ENCODE measurements around the gene SV2B. TPM values are rescaled to one million over a fixed set of nuclear protein-coding genes. Genes with fewer than 3 reads are reported as not detected.

The SV2B gene
- total RNA-seq, 1 experiment from 2014 or later = not detected

DNA sequence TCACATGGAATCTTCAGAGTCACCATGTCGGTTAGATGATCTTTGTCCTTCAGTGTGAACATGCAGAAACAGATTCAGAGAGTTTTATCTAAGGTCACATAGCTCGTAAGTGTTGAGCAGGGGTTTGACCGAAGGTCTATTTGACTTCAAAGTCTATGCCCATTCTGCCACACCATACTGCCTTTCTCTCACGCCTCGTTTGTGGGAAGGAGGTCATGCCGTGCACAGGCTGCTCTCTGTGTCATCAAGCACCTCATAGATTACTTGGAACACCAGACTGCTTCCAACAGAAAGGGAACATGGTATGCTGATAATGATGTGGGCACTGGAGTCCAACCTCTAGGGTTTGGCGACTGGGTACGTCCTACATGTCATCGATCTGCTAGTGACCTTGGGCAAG lies 128.8 kb downstream of the SV2B start:
- peaks cover 85% of the 10 kb centered on the region for H3K27me3 ChIP-seq (ENCODE audit: insufficient read depth, low read depth)
- H3K4me3 ChIP-seq = no peak overlapping the region
- ChIA-PET POLR2A (ENCODE audit: unreplicated experiment) (no interaction called here), CTCF (no interaction called here)
- intact Hi-C loops (cut with micrococcal nuclease; ENCODE audit: unreplicated experiment) = no loop called here
- H3K4me1 ChIP-seq (replicated peaks; ENCODE audit: insufficient read depth) = no peaks in the 10 kb centered on the region
- no peaks in the 10 kb centered on the region for H3K36me3 ChIP-seq (ENCODE audit: low read depth)
- H3K27ac ChIP-seq = no peak overlapping the region
- no peak overlapping the region for H2AFZ ChIP-seq
- no peaks in the 10 kb centered on the region for H3K9me2 ChIP-seq (ENCODE audit: insufficient read depth)
- TF ChIP-seq, protein P1, sequence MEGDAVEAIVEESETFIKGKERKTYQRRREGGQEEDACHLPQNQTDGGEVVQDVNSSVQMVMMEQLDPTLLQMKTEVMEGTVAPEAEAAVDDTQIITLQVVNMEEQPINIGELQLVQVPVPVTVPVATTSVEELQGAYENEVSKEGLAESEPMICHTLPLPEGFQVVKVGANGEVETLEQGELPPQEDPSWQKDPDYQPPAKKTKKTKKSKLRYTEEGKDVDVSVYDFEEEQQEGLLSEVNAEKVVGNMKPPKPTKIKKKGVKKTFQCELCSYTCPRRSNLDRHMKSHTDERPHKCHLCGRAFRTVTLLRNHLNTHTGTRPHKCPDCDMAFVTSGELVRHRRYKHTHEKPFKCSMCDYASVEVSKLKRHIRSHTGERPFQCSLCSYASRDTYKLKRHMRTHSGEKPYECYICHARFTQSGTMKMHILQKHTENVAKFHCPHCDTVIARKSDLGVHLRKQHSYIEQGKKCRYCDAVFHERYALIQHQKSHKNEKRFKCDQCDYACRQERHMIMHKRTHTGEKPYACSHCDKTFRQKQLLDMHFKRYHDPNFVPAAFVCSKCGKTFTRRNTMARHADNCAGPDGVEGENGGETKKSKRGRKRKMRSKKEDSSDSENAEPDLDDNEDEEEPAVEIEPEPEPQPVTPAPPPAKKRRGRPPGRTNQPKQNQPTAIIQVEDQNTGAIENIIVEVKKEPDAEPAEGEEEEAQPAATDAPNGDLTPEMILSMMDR (conservative IDR thresholded peaks at IDR 0.05) = no peak
- TF ChIP-seq EZH2 (IDR thresholded peaks at IDR 0.05; ENCODE audit: low read depth) = no peak
- no peak for DNase-seq
- BruUV-seq (replicated peaks) = no TSS peak
- H3K79me2 ChIP-seq (ENCODE audit: low read depth) = no peaks in the 10 kb centered on the region
- H3K9me3 ChIP-seq (ENCODE audit: insufficient read depth, low read depth) = peaks cover 5% of the 10 kb centered on the region; the same call in 1 of the 2 replicates
- no peaks in the 10 kb centered on the region for H3F3A ChIP-seq (ENCODE audit: insufficient read depth, low read depth)
- no peak overlapping the region for H3K4me2 ChIP-seq
- H4K20me1 ChIP-seq (ENCODE audit: insufficient read depth) = no peaks in the 10 kb centered on the region

GRCh38 chr15:91231703-91232102 lies 131.6 kb downstream of the SV2B start:
- no peaks in the 10 kb centered on the region for H3K36me3 ChIP-seq (ENCODE audit: low read depth)
- H3K79me2 ChIP-seq (ENCODE audit: low read depth) = no peaks in the 10 kb centered on the region
- H2AFZ ChIP-seq = no peak overlapping the region
- no peaks in the 10 kb centered on the region for H3K9me3 ChIP-seq (ENCODE audit: insufficient read depth, low read depth)
- no peaks in the 10 kb centered on the region for H3F3A ChIP-seq (ENCODE audit: insufficient read depth, low read depth)
- no TSS peak for BruUV-seq (replicated peaks)
- H3K27ac ChIP-seq = no peak overlapping the region
- no peak overlapping the region for H3K4me2 ChIP-seq
- POLR2A ChIA-PET (ENCODE audit: unreplicated experiment) = no interaction called here
- intact Hi-C loops (cut with micrococcal nuclease; ENCODE audit: unreplicated experiment) = no loop called here
- peaks cover 84% of the 10 kb centered on the region for H3K27me3 ChIP-seq (ENCODE audit: insufficient read depth, low read depth)
- no peaks in the 10 kb centered on the region for H3K9me2 ChIP-seq (ENCODE audit: insufficient read depth)
- no peak overlapping the region for H3K4me3 ChIP-seq
- no peak for DNase-seq
- CTCF ChIA-PET = no interaction called here
- TF ChIP-seq, protein P1 (conservative IDR thresholded peaks at IDR 0.05) = no peak
- no peak for TF ChIP-seq EZH2 (IDR thresholded peaks at IDR 0.05; ENCODE audit: low read depth)
- H3K4me1 ChIP-seq (replicated peaks; ENCODE audit: insufficient read depth) = no peaks in the 10 kb centered on the region
- no peaks in the 10 kb centered on the region for H4K20me1 ChIP-seq (ENCODE audit: insufficient read depth)

DNA sequence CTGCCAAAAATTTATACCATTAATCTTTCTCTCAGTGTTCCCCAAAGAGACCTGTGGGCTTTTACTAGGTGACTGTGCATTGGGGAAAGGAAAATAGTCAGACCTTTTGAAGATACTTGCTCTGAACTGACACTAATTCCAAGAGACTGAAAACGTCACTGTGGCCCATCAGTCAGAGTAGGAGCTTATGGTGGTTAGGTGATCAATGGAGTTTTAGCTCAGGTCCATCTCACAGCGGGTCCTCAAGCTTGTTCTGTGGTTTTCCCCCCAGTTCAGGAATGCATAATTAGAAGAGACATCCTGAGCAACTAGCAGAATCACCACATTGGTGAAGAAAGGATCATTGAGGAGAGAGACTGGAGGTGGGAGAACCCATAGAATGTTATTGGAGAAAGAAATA lies 134.7 kb downstream of the SV2B start:
- peaks cover 81% of the 10 kb centered on the region for H3K27me3 ChIP-seq (ENCODE audit: insufficient read depth, low read depth)
- no peaks in the 10 kb centered on the region for H3K36me3 ChIP-seq (ENCODE audit: low read depth)
- H3K4me1 ChIP-seq (replicated peaks; ENCODE audit: insufficient read depth) = no peaks in the 10 kb centered on the region
- intact Hi-C loops (cut with micrococcal nuclease; ENCODE audit: unreplicated experiment) = no loop called here
- no peak overlapping the region for H3K27ac ChIP-seq
- H4K20me1 ChIP-seq (ENCODE audit: insufficient read depth) = no peaks in the 10 kb centered on the region
- H3K79me2 ChIP-seq (ENCODE audit: low read depth) = no peaks in the 10 kb centered on the region
- no peaks in the 10 kb centered on the region for H3F3A ChIP-seq (ENCODE audit: insufficient read depth, low read depth)
- no peak overlapping the region for H2AFZ ChIP-seq
- no peak overlapping the region for H3K4me2 ChIP-seq
- H3K9me3 ChIP-seq (ENCODE audit: insufficient read depth, low read depth) = no peaks in the 10 kb centered on the region
- H3K4me3 ChIP-seq = no peak overlapping the region
- BruUV-seq (replicated peaks) = no TSS peak
- POLR2A ChIA-PET (ENCODE audit: unreplicated experiment) = no interaction called here
- no peak for DNase-seq
- TF ChIP-seq, protein P1 (conservative IDR thresholded peaks at IDR 0.05) = no peak
- TF ChIP-seq EZH2 (IDR thresholded peaks at IDR 0.05; ENCODE audit: low read depth) = no peak
- CTCF ChIA-PET = no interaction called here
- no peaks in the 10 kb centered on the region for H3K9me2 ChIP-seq (ENCODE audit: insufficient read depth)
